HepG2 (cell line): ENCODE results near the gene CYBC1. TPM values are rescaled to one million over a fixed set of nuclear protein-coding genes. Genes with fewer than 3 reads are reported as not detected.

ENCODE experiments used
- DPF2 ChIP-seq: sonication (generic); formaldehyde crosslinking; IDR thresholded peaks from 2 replicates; pipeline ENCODE4 v1.4.0; 2020; ENCODE audit warnings: mild to moderate bottlenecking, low read depth, missing genetic modification reagents, borderline replicate concordance
- EZH2 ChIP-seq: conservative IDR thresholded peaks from 2 replicates; pipeline ENCODE4 v1.6.1; 2012; ENCODE audit warnings: mild to moderate bottlenecking, low read depth, low read length, moderate library complexity
- KDM4B ChIP-seq: sonication (generic); formaldehyde crosslinking; IDR thresholded peaks from 2 replicates; pipeline ENCODE4 v1.4.0; 2020; ENCODE audit warnings: missing genetic modification reagents
- KLF11 ChIP-seq: IDR thresholded peaks from 2 replicates; pipeline ENCODE4 v1.6.1; 2016; ENCODE audit warnings: missing compliant biosample characterization
- MZF1 ChIP-seq: sonication (generic); formaldehyde crosslinking; IDR thresholded peaks from 2 replicates; pipeline ENCODE4 v1.8.1; 2023; ENCODE audit warnings: mild to moderate bottlenecking, missing genetic modification reagents, borderline replicate concordance
- NFKBIZ ChIP-seq: IDR thresholded peaks from 2 replicates; pipeline ENCODE4 v1.6.1; 2018; ENCODE audit warnings: missing genetic modification reagents, missing compliant biosample characterization
- ONECUT2 ChIP-seq: sonication (generic); formaldehyde crosslinking; IDR thresholded peaks from 2 replicates; pipeline ENCODE4 v1.4.0; 2020; ENCODE audit warnings: missing genetic modification reagents
- RBFOX2 ChIP-seq: fragments of 200-400 bp; formaldehyde crosslinking; IDR thresholded peaks from 2 replicates; pipeline ENCODE4 v1.6.1; 2017; ENCODE audit warnings: low read depth, mild to moderate bottlenecking, low read length
- REXO4 ChIP-seq: sonication (generic); formaldehyde crosslinking; IDR thresholded peaks from 2 replicates; pipeline ENCODE4 v1.8.0; 2022; ENCODE audit warnings: missing genetic modification reagents, mild to moderate bottlenecking, borderline replicate concordance
- SSRP1 ChIP-seq: IDR thresholded peaks from 2 replicates; pipeline ENCODE4 v1.6.1; 2016; ENCODE audit warnings: control low read depth
- TEAD2 ChIP-seq: sonication (generic); formaldehyde crosslinking; IDR thresholded peaks from 2 replicates; pipeline ENCODE4 v1.9.0; 2021; ENCODE audit warnings: missing genetic modification reagents
- ZBTB21 ChIP-seq: sonication (generic); formaldehyde crosslinking; IDR thresholded peaks from 2 replicates; pipeline ENCODE4 v1.4.0; 2020; ENCODE audit warnings: missing genetic modification reagents
- ZEB1 ChIP-seq: IDR thresholded peaks from 2 replicates; pipeline ENCODE4 v1.6.1; 2012; ENCODE audit warnings: mild to moderate bottlenecking, low read depth, inconsistent platforms; ENCODE audit not compliant: insufficient replicate concordance
- ZNF350 ChIP-seq: sonication (generic); formaldehyde crosslinking; IDR thresholded peaks from 2 replicates; pipeline ENCODE4 v1.4.0; 2020; ENCODE audit warnings: mild to moderate bottlenecking, low read depth, missing genetic modification reagents, borderline replicate concordance
- ZNF430 ChIP-seq: sonication (generic); formaldehyde crosslinking; IDR thresholded peaks from 2 replicates; pipeline ENCODE4 v1.9.0; 2021; ENCODE audit warnings: mild to moderate bottlenecking, missing genetic modification reagents
- ZNF510 ChIP-seq: sonication (generic); formaldehyde crosslinking; IDR thresholded peaks from 2 replicates; pipeline ENCODE4 v1.4.0; 2020; ENCODE audit warnings: low read depth, mild to moderate bottlenecking, missing genetic modification reagents
- ZNF543 ChIP-seq: sonication (generic); formaldehyde crosslinking; IDR thresholded peaks from 2 replicates; pipeline ENCODE4 v1.4.0; 2020; ENCODE audit warnings: mild to moderate bottlenecking, missing genetic modification reagents
- ZNF549 ChIP-seq: sonication (generic); formaldehyde crosslinking; IDR thresholded peaks from 2 replicates; pipeline ENCODE4 v1.5.0; 2020; ENCODE audit warnings: missing genetic modification reagents
- ZNF556 ChIP-seq: sonication (generic); formaldehyde crosslinking; IDR thresholded peaks from 2 replicates; pipeline ENCODE4 v1.4.0; 2020; ENCODE audit warnings: mild to moderate bottlenecking, missing genetic modification reagents, borderline replicate concordance
- ZNF674 ChIP-seq: sonication (generic); formaldehyde crosslinking; IDR thresholded peaks from 2 replicates; pipeline ENCODE4 v1.5.0; 2020; ENCODE audit warnings: low read depth, mild to moderate bottlenecking, missing genetic modification reagents
- ZNF749 ChIP-seq: sonication (generic); formaldehyde crosslinking; IDR thresholded peaks from 2 replicates; pipeline ENCODE4 v1.8.0; 2022; ENCODE audit warnings: mild to moderate bottlenecking, missing genetic modification reagents, moderate library complexity, borderline replicate concordance
- ZNF839 ChIP-seq: sonication (generic); formaldehyde crosslinking; IDR thresholded peaks from 2 replicates; pipeline ENCODE4 v1.4.0; 2020; ENCODE audit warnings: missing genetic modification reagents, mild to moderate bottlenecking, borderline replicate concordance
- polyA plus RNA-seq, 8 experiments: library from polyadenylated mRNA; depleted of rRNA in 3 of 8; stranded (reverse) in 7 of 8; unstranded in 1 of 8; fragments of >200 nt; fragmentation: Illumina TruSeq in 4 of 8; extraction: Trizol in 4 of 8; gene quantifications; 2 replicates each; pipeline versions ENCODE4 v1.2.1 to v1.2.3, GENCODE V29; 2011 to 2016; ENCODE audit warnings: low read depth in 4 of 8, missing spikeins in 1 of 8, mixed read lengths in 1 of 8; ENCODE audit not compliant: insufficient read depth in 1 of 8
- total RNA-seq, 5 experiments: library from RNA; depleted of rRNA; stranded (reverse); fragments of >200 nt; fragmentation: Illumina TruSeq; extraction: Trizol; gene quantifications; 2 replicates each; pipeline ENCODE4 v1.2.3, GENCODE V29; 2016; ENCODE audit warnings: low read depth in 1 of 5
- TF ChIP-seq, protein P1 (sequence below): sonication (generic); formaldehyde crosslinking; IDR thresholded peaks from 2 replicates; pipeline ENCODE4 v1.8.1; 2022; ENCODE audit warnings: low read depth, mild to moderate bottlenecking, missing genetic modification reagents
- TF ChIP-seq, protein P2 (sequence below): IDR thresholded peaks from 2 replicates; pipeline ENCODE4 v1.6.1; 2016; ENCODE audit warnings: control low read depth
- TF ChIP-seq, protein P3 (sequence below): sonication (generic); formaldehyde crosslinking; IDR thresholded peaks from 2 replicates; pipeline ENCODE4 v1.8.1; 2023; ENCODE audit warnings: mild to moderate bottlenecking, missing genetic modification reagents

The CYBC1 gene
- total and polyA plus RNA-seq, 2 of the 13 experiments (the other 11 are each of a cell fraction or from before 2014, with no cell fraction given) = 43.4 to 44.1 TPM

DNA sequence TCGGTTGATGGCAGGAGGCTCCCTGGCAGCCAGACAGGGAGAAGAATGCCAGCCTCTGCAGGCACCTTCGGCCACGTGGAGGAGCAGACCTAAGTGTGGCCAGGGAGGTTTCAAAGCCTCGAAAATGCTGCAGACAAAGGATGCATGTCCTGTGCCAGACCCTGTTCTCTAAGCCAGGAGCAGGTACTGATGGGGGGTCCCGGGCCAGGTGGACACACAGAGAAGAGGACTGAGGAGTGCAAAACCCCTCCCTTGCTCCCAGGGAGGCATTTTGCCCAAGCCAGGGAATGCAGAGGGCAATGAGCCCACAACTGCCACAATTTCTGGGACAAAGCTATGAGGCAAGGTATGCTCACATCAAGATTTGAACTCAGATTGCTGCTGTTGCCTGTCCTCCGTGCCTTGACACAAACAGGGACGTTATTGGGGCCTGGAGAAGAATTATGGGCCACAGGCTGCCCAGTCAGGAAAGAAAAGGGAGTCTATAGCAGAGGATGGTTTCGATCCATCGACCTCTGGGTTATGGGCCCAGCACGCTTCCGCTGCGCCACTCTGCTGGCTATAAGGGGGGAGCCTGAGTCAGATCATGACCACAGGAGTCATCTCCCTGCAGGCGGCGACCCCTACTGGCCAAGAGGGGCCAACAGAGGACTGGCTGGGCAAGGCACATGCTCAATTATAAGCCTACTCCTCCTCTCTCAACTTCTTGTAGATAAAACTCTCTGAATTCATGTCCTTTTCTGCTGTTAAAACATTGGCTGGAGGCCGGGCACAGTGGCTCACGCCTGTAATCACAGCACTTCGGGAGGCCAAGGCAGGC lies 43.9 kb upstream of the CYBC1 start (continued):
- no peak for TF ChIP-seq REXO4 (CRISPR knock-in tag)
- TF ChIP-seq ZNF350 (CRISPR knock-in tag) = peak; percentile 100
- peak; percentile 99 for TF ChIP-seq ZNF556
- TF ChIP-seq ZNF430 = peak; percentile 71
- peak; percentile 98 for TF ChIP-seq ZNF543 (CRISPR knock-in tag)
- TF ChIP-seq TEAD2 (CRISPR knock-in tag) = no peak
- no peak for TF ChIP-seq ZEB1
- TF ChIP-seq KDM4B (CRISPR knock-in tag) = peak; percentile 83
- TF ChIP-seq ZNF549 (CRISPR knock-in tag) = 0 out of 2 replicates have a peak, but pooled peaks have one; percentile 24
- TF ChIP-seq ZNF510 (CRISPR knock-in tag) = peak; percentile 80; the same call in 1 of the 2 replicates
- no peak; the same call in 1 of the 2 replicates for TF ChIP-seq ZNF749 (CRISPR knock-in tag)
- no peak for TF ChIP-seq ZBTB21 (CRISPR knock-in tag)
- TF ChIP-seq RBFOX2 = no peak
- TF ChIP-seq, protein P1, sequence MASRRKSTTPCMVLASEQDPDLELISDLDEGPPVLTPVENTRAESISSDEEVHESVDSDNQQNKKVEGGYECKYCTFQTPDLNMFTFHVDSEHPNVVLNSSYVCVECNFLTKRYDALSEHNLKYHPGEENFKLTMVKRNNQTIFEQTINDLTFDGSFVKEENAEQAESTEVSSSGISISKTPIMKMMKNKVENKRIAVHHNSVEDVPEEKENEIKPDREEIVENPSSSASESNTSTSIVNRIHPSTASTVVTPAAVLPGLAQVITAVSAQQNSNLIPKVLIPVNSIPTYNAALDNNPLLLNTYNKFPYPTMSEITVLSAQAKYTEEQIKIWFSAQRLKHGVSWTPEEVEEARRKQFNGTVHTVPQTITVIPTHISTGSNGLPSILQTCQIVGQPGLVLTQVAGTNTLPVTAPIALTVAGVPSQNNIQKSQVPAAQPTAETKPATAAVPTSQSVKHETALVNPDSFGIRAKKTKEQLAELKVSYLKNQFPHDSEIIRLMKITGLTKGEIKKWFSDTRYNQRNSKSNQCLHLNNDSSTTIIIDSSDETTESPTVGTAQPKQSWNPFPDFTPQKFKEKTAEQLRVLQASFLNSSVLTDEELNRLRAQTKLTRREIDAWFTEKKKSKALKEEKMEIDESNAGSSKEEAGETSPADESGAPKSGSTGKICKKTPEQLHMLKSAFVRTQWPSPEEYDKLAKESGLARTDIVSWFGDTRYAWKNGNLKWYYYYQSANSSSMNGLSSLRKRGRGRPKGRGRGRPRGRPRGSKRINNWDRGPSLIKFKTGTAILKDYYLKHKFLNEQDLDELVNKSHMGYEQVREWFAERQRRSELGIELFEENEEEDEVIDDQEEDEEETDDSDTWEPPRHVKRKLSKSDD (CRISPR knock-in tag) = 0 out of 2 replicates have a peak, but pooled peaks have one; percentile 81
- TF ChIP-seq DPF2 (CRISPR knock-in tag) = peak; percentile 27; the same call in 1 of the 2 replicates
- peak; percentile 100 for TF ChIP-seq SSRP1 (CRISPR knock-in tag)
- TF ChIP-seq, protein P2, sequence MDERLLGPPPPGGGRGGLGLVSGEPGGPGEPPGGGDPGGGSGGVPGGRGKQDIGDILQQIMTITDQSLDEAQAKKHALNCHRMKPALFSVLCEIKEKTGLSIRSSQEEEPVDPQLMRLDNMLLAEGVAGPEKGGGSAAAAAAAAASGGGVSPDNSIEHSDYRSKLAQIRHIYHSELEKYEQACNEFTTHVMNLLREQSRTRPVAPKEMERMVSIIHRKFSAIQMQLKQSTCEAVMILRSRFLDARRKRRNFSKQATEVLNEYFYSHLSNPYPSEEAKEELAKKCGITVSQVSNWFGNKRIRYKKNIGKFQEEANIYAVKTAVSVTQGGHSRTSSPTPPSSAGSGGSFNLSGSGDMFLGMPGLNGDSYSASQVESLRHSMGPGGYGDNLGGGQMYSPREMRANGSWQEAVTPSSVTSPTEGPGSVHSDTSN = peak; percentile 10; the same call in 1 of the 2 replicates
- TF ChIP-seq, protein P3, sequence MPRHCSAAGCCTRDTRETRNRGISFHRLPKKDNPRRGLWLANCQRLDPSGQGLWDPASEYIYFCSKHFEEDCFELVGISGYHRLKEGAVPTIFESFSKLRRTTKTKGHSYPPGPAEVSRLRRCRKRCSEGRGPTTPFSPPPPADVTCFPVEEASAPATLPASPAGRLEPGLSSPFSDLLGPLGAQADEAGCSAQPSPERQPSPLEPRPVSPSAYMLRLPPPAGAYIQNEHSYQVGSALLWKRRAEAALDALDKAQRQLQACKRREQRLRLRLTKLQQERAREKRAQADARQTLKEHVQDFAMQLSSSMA (CRISPR knock-in tag) = no peak; the same call in 1 of the 2 replicates
- TF ChIP-seq MZF1 (CRISPR knock-in tag) = 0 out of 2 replicates have a peak, but pooled peaks have one; percentile 40
- peak; percentile 92 for TF ChIP-seq NFKBIZ (CRISPR knock-in tag)
- TF ChIP-seq KLF11 (CRISPR knock-in tag) = peak; percentile 87
- TF ChIP-seq ZNF839 (CRISPR knock-in tag) = no peak; the same call in 1 of the 2 replicates
- no peak for TF ChIP-seq EZH2
- peak; percentile 58; the same call in 1 of the 2 replicates for TF ChIP-seq ZNF674 (CRISPR knock-in tag)
- TF ChIP-seq ONECUT2 = peak; percentile 81
